Brain microvascular endothelial cell (primary cell): Measurements from ENCODE around the gene IL17REL.

Source experiments
- DNase-seq: peaks from one replicate; pipeline ENCODE4 v3.0.0-alpha.2; 2020
- H3K27ac ChIP-seq: fragments of 250-450 bp; sonication (Bioruptor Pico); 2 replicates; pipeline ENCODE4 v1.5.1; 2020; ENCODE audit warnings: mild to moderate bottlenecking, moderate library complexity
- H3K27me3 ChIP-seq: fragments of 250-450 bp; sonication (Bioruptor Pico); replicated peaks from 2 replicates; pipeline ENCODE4 v1.5.1; 2020; ENCODE audit warnings: mild to moderate bottlenecking
- H3K36me3 ChIP-seq: fragments of 250-450 bp; sonication (Bioruptor Pico); replicated peaks from 2 replicates; pipeline ENCODE4 v1.5.1; 2020; ENCODE audit warnings: mild to moderate bottlenecking
- H3K4me3 ChIP-seq: 2 replicates; pipeline ENCODE4 v1.5.1; 2011; ENCODE audit warnings: low read depth, mild to moderate bottlenecking, control low read depth, low read length, moderate library complexity
- CTCF ChIP-seq: IDR thresholded peaks from 2 replicates; pipeline ENCODE4 v1.5.1; 2011; ENCODE audit warnings: low read depth, mild to moderate bottlenecking, moderate library complexity, low read length, control low read depth, inconsistent platforms; ENCODE audit errors: missing control alignments
- in situ Hi-C: cut with HindIII; loops from 2 replicates; pipeline ENCODE4 v1.10.0; 2017; ENCODE audit warnings: low sequenced_read_pairs, low pct_ligation_motif_present

IL17REL gene

GRCh38 chr22:49967706-49968208 is 44.8 kb downstream of the IL17REL start:
- no peak for TF ChIP-seq CTCF
- Histone ChIP-seq H3K27me3 (no peaks in the 10 kb centered on the region), H3K36me3 (peaks cover 13% of the 10 kb centered on the region), H3K4me3 (no peak overlapping the region), H3K27ac (no peak overlapping the region)
- DNase-seq, result no peak
- in situ Hi-C loops, result no loop called here

GRCh38 chr22:49966774-49967705 is 45.5 kb downstream of the IL17REL start:
- in situ Hi-C loops, result no loop called here
- H3K27me3 ChIP-seq, result no peaks in the 10 kb centered on the region
- no peak for DNase-seq
- no peak overlapping the region for H3K4me3 ChIP-seq
- no peak for TF ChIP-seq CTCF
- H3K36me3 ChIP-seq, result peaks cover 16% of the 10 kb centered on the region
- no peak overlapping the region for H3K27ac ChIP-seq

- Histone ChIP-seq H3K4me3 (no peak overlapping the region), H3K27me3 (no peaks in the 10 kb centered on the region), H3K27ac (no peak overlapping the region), H3K36me3 (peaks cover 20% of the 10 kb centered on the region)
- no peak for TF ChIP-seq CTCF
- in situ Hi-C loops, result no loop called here
- DNase-seq, result no peak
These were observed 46.4 kb downstream of the IL17REL start for GRCh38 chr22:49966041-49966773.

GRCh38 chr22:49965091-49966040 is 47.2 kb downstream of the IL17REL start:
- Histone ChIP-seq H3K4me3 (no peak overlapping the region), H3K27ac (no peak overlapping the region)

More at GRCh38 chr22:49965091-49966040, 47.2 kb downstream of the IL17REL start:
- Histone ChIP-seq H3K36me3 (peaks cover 20% of the 10 kb centered on the region), H3K27me3 (no peaks in the 10 kb centered on the region)
- in situ Hi-C loops, result no loop called here
- no peak for TF ChIP-seq CTCF
- no peak for DNase-seq
